SKM-1 treated with dmso at 0.1 percent for 144 hours (cell line): ENCODE data around the gene ITPK1.

Experiments used
- DNase-seq: peaks from one replicate; lab custom pipeline; 2025; ENCODE audit not compliant: unreplicated experiment; lab: John Stamatoyannopoulos, UW

ITPK1 gene

DNA sequence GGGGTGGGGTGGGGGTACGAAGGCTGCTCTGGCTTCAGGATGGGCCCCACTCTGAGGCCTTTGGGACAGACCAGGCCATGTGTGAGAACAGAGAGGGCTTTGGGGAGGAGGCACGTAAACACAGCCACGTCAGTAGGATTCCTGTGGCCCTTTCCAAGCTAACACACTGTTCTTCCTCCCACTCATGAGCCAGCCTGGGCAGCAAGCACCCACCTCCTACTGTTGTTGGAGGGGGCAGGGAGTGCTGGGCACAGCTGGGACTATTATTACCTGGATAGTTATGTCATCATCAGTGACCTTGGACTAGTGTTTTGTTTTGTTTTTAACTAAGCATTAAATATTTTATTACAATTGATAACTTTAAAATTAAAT, 187.5 kb downstream of the ITPK1 start:
- DNase-seq, result no peak

DNA sequence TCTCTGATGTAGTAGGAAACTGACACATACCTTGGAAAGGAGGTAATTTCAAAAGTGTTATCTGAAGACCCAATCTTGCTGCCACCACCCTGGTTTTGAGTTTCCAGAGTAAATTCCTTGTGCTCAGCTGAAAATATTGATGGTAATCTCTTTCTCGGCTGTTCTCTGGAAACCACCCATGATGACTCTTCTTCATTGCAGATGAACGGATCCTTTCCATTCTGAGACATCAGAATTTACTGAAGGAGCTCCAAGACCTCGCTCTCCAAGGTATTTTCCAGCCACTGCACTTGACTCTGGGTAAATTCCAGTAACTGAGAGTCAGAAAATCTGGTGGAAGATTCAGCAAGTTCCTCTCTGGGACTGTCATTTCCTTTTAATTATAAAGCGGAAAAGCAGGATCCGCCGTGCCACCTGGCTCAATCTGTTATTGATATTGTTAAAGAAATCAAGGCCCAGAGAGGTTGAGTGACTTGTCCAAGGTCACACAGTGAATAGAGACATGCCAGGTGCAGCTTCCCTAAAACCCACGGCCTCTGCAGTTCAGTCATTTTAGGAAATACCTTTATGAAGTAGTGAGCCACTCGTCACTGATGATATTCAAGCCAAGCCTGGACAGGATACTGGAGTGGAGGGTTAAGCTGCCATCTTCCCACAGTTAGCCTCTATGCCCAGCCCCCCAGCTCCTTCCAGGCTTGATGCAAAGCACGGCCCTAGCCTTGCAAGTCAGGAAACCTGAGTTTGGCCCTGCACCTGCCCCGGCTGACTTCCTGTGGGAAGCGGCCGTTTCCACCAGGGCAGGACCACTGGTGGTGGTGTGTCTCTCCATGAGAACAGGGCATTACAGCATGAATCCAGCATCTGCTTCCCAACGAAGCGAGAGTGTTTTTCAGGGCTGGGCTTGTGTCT, 188.1 kb downstream of the ITPK1 start:
- DNase-seq, result no peak

DNA sequence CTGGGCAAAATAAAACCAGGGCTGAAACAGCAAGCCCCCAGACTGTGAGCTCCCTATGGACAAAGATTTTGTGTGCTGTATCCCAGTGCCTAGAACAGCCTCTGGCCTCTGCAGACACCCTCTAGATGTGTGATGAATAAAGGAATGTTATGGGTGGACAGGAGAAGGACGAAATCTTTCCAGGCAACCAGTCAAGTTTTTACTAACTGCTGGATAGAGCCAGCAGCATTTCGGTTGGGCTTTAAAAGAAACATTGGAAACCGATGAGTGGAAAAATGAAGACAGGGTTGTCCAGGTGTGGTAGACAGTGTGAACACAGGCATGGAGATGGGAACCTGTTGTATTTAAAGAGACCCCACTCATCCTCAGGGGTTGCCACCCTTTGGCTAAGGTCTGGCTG, 188.8 kb downstream of the ITPK1 start:
- DNase-seq, result no peak

DNA sequence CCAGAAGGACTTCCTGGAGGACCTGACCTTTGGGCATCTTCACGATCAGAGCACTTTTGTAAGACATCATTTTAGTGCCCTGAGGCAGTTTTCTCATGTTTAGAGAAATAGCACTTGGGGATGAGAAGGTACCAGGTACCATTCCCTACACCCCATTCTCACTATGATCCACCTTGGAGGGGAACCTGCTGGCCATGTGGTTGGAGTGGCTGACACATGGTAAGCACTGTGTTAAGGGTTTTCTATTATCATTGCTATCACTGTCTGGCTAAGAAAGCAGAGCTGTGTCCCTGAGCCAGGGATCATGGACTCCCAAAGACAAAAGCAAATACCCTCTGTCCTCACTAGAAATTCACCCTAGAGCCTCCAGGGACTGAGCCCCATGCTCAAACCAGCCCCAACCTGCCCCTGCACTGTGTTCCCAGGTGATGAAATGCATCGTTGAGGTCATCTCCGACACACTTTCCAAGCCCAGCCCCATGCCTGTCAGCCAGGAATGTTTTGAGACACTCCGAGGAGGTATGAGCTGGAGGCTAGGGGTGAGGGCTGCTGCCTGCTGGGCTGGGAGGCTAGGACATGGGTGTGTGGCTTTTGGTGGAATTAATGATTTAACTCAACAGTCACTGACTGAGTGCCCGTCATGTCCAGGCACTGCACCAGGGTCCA, 189.4 kb downstream of the ITPK1 start:
- DNase-seq, result no peak

DNA sequence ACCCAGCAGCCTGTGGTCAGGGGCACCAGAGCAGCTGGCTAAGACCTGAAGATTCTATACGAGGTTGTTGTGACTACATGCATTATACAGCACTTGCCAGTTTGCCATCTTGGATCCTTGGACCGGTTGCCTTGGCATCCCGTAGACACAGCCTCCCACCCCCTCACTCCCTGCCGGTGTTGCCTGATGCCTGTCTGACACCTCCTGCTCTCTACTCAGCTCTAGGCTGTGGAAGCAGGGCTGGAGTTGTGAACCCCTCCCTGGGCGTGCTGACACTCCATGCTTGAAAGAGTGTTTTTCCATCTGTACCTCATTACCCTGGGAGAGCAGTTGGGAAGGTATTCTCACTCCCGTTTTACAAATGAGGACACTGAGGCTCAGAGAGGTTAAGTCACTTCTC, 190.3 kb downstream of the ITPK1 start:
- no peak for DNase-seq

DNA sequence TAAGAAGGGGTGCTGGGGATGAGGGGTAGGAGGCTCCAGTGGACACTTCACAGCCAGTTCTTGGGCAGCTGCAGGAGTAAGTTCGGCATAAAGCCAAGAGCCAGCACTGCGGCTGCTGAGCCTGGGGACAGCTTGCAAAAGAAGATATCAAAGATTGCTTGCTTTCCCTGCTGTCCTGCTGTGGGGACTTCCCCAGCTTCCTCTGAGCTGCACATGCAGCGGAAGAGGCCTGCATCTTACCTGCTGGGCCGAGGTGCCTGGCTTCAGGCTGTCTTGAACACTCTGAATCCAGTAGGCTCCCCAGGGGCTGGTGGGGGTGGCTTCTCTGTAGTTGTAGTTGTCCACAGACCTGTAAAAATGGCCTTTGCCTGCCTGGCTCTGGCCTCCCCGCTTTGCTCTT, 191.5 kb downstream of the ITPK1 start:
- no peak for DNase-seq

DNA sequence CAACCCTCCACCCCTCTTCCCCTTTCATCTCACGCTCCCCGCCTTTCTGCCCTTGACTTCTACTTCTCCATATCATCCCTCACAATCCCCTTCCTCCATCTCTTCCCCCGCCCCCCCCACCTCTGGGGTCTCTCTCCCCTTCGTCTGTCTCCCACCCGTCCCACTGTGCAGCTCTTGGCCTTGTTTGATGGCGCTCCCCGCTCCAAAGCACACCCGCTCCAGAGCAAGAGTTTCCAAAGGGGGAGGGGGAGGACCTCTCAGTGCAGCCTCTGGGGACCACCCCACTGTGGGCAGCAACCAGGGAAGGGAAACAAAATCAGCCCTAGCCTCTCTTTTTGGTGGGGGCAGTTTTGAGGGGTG, 192.0 kb downstream of the ITPK1 start:
- DNase-seq, result no peak

DNA sequence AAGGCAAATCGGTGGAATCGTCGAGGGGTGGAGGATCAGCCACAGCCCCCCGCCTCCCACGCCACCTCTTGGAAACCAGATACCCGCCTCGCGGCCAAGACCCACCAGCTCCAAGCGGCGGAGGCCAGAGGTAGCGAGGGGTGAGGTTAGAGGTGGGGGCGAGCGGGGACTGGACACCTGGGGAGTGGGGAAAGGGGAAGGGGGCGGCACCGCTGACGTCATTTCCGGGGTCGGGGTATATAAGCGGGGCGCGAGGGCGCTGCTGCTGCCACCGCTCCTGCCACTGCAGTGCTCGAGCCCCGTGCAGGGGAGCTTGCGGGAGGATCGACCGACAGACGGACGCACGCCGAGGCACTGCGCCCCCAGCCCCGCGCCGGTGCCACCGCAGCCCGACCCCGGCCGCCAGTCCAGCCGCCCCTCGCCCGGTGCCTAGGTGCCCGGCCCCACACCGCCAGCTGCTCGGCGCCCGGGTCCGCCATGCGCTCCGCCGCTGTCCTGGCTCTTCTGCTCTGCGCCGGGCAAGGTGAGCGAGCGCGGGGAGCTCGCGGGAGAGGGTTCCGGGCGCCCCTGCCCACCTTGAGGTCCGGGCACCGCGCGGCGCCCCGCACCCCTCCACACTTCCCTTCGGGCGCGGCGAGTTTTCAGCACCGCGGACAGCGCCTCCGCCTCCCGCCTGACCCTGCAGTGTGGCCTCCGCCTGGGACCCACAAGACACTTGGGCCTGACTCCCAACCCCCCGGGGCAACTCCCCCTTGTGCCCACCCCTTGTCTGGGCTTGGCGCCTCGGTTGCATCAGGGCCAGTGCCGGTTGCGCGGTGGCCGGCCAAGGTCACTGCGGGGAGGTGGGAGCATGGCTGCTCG, 192.6 kb downstream of the ITPK1 start, which contains the start of gene CHGA:
Gene CHGA, plus strand, starts transcription at position 268 of the 861 bp plus-strand sequence. Its CDS starts 210 bp downstream, at position 478.
- no peak for DNase-seq

DNA sequence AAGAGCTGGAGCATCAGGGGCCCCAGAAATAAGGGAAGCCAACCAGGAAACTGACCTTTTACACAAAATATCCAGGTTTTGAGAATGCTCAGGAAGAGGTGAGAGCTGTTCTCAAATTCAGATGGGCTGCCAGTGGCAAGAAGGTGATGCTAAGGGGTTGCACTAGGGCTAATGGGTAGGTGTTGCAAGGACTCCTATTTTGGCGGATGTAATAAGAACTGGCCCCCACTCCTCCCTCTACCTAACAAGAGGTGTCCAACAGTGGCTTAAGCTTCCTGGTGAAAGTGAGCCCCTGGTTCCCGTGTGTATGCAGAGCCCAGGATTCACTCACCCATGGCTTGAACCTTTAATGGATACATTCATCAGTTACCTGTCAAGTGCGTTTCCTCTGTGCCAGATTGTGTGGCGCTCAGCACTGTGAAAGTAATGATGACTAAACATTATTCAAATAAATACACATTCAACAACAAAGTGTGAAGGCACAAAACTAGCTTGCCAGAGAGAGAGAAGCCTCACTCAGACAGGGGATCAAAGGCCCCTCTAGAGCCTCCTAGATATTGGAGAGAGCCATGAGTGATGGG, 193.5 kb downstream of the ITPK1 start:
- DNase-seq, result no peak

DNA sequence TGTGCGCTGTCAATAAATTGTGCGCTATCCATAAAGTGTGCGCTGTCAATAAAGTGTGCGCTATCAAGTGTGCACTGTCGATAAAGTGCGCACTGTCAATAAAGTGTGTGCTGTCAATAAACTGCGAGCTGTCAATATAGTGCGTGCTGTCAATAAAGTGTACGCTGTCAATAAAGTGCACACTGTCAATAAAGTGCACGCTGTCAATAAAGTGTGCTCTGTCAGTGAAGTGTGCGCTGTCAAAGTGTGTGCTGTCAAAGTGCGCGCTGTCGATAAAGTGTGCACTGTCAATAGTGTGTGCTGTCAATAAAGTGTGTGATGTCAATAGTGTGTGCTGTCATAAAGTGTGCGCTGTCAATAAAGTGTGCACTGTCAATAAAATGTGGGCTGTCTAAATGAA, 195.7 kb downstream of the ITPK1 start:
- DNase-seq, result no peak

DNA sequence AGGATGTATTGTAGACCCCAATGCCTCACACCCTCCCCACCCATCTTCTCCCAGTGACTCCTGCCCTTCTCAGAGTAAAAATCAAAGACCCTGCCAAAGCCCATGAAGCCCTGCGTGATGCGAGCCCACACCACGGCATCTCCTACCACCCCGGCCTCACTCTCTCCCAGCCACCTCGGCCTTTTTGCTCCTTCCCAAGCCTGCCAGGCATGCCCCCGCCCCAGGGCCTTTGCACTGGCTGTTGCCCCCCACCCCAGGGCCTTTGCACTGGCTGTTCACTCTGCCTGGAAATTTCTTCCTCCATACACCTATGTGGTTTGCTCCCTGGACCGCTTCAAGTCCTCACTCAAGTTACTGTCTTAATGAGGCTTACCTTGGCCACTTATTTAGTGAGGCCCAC, 197.8 kb downstream of the ITPK1 start:
- no peak for DNase-seq

DNA sequence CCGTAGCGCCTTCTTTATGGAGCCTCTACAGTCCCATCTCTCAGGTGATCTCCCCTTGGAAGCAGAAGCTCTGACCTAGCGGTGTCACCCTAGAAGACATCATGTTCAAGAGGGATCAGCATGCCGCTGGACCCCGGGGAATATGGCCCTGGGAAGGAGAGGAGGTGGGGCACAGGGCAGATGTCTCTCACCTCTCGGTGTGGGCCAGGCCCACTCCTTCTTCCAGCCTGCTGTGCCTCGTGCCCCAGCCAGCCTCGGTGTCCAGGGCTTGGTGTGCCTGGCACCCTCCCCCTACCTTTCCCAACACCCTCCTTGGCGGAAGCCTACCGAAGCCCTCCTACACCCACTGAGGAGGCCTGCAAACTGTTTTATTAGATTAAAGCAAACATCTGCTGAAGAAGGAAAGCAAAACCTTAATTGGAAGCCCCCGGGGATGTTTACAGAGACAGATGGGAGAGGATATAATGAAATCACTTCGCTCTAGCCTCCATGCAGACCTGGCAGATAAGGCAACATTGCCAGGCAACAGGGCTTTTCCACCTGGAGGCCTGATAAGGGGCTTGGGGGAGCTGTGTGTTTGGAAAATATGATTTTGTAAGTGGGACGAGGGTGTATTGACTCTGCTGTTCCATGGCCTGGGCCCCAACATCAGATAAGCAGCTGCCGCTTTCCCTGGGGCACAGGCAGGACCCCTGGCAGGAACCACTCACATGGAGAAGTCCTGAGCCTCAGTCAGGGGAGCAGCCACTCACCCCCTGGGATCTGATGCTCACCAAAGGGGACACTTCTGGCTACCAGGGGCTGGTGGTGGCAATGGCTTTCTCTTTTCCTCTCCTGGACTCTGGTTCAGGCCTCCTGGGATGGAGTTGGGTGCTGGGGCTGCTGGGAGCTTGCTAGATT, 198.4 kb downstream of the ITPK1 start:
- DNase-seq, result no peak

DNA sequence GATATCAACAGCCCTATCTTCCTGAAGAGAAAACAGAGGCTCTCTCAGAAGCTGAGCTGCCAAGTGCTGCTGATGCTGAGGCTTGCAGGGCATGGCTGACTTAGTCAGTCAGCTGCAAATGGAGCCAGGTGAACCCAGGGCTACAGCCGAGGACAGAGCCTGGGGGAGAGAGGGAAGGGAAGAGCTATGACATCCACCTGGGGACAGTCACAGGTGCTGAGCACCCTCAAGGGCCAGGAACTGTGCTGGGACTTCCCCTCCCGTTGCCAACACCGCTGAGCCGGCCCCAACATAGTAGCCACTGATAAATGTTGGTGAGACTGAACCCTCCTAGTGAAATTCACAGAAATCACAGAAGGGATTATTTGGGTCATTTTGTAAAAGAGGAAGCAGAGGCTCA, 199.5 kb downstream of the ITPK1 start:
- no peak for DNase-seq

DNA sequence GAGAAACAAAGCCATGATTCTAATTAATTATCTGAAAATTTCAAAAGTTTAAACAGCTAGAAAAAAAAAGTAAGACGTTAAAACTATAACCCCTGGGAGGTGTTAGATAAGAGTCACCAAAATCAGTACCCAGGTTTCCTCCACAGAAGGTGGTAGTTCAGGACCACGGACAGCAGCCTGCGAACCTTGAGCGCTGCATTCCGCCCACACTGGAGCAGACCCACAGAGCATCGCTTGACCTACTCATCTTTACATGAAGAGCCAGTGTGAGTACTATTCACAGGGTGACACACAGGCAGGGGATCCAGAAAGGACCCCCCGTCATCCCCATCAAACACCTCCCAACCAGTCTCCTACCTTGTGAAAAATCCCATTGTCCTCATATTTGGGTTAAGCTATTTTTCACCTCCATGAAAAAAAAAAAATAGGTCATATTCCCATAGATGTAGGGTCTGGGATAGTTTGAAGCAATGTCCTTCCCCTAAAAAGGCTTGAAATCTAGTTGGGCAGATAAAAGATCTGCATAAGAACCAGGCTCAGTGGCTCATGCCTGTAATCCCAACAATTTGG, 201.6 kb downstream of the ITPK1 start:
- no peak for DNase-seq

DNA sequence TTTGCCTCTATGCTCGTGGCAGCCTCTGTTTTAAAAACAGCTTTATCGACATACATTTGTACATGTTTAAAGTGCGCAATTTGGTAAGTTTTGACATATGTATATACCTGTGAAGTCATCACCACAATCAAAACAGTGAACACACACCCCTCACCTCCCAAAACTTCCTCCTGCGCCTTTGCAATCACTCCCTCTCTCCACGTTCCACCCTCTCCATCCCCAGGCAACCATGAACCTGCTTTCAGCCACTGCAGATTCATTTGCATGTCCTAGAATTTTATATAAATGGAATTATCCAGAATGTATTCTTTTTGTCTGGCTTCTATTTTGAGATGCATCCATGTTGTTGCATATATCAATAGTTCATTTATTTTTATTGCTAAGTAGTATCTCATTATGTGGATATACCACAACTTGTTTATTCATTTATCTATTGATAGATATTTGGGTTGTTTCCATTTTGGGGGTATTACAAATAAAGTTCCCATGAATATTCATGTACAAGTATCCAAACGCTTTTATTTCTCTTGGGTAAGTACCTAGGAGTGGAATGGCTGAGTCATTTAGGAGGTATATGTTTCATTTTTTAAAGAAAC, 208.3 kb downstream of the ITPK1 start:
- no peak for DNase-seq

DNA sequence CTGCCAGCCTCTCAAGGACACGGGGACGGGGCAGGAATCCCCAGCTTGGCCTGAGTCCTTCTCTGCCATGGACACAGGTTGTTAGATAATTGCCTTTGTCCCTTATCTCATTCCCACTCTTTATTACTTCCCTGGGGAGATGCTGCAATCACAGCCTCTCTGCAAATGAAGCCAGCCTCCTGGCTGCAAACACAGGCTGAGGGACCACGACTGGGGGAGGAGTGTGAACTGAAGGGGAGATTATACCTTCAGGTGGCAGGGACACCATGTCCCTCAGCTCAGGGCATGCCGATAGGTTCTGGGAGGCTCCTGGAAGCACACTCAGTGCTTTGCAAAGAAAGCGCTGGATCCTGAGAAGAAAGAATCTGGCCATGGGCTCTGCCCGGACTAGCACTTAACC, 208.9 kb downstream of the ITPK1 start:
- DNase-seq, result no peak

DNA sequence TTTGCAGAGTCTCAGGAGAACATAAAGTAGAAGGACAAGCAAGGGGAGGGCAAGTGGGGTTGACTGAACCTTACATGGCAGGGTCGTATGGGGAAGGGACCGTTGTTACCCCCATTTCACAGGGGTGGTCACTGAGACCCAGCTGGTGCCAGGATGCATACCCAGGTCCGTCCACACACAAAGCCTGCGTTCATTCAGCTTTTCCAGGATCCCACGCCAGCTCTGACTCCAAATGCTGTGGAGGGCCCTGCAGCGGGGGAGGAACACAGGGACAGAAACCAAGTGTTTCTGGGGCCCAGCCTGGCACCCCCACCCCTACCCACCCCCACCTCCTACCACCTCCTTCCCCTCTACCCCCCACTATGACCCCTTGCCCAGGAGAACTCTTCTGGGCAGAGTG, 209.3 kb downstream of the ITPK1 start:
- no peak for DNase-seq

DNA sequence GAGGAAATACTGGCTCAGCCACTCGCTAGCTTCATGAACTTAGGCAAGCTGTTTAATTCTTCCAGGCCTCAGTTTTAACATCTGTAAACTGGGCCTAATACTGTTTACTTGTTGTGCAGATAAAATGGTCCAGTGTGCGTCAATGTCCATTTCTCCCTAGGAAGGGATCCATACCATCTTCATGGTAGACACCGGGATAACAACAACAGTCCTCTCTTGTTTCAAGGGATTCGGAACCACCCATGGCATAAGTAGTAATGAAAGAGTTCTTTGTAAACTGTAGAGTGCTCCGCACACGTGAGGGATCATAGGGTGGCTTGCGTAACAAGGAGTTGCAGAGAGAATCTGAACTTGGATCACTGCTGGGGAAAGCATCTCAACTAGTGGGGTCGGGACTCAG, 210.1 kb downstream of the ITPK1 start:
- DNase-seq, result no peak

DNA sequence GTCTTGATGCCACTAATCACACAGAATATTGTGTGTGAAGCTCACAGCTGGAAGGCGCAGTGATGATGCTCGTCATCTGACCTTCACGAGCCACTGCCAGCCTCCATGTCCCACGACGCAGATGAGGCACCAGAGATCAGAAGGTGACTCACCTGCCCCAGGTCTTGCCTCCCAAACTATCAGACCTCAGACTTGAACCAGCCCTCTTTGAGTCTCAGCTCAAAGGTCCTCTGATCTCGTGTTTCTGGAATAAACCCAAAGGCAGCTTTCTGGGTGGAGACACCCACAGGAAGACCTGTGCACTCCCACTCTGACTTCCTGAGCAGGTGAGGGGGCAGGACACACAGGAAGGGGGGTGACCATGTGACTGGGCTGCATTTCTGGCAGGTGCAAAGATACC, 212.4 kb downstream of the ITPK1 start:
- DNase-seq, result no peak

DNA sequence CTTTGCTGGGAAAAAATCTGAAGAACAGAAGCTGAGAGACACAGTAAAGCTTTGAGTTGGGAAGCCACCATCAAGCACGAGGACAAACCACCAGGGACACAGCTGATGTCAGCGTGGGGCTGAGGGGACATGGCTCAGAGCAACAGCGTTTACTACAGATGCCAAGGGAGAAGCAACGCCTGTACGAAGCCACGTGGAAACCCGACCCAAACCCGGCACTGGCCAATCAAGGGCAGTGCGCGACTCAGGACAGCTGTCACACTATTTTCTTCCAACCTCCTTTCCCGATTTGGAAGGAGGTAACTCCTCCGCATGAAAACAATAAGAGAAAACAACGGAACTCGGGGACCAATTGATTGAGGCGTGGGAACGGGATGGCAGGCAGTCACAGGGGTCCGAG, 213.0 kb downstream of the ITPK1 start:
- no peak for DNase-seq
